GM18508 (cell line): ENCODE measurements around the gene CLEC16A.

Experiments used
- ATAC-seq: cut with Tn5 transposase; IDR thresholded peaks from one replicate; pipeline ENCODE4 v1.9.1; 2021; ENCODE audit warnings: moderate number of reproducible peaks; ENCODE audit not compliant: insufficient read depth, unreplicated experiment

The CLEC16A gene

GRCh38 chr16:11179574-11179973 lies 235.2 kb downstream of the CLEC16A start:
- ATAC-seq, result no peak

- ATAC-seq, result no peak
Measured at GRCh38 chr16:11180489-11180888, 236.1 kb downstream of the CLEC16A start.

- no peak for ATAC-seq
Measured at GRCh38 chr16:11181242-11181898, 237.0 kb downstream of the CLEC16A start.

- ATAC-seq, result no peak
Measured at GRCh38 chr16:11181899-11182279, 237.5 kb downstream of the CLEC16A start.

GRCh38 chr16:11182411-11182810 lies 238.0 kb downstream of the CLEC16A start:
- ATAC-seq, result no peak

- ATAC-seq, result no peak
Measured at GRCh38 chr16:11183035-11183812, 238.9 kb downstream of the CLEC16A start.

GRCh38 chr16:11183951-11184350 lies 239.6 kb downstream of the CLEC16A start:
- no peak for ATAC-seq

- ATAC-seq, result no peak
Measured at GRCh38 chr16:11187522-11188023, 243.2 kb downstream of the CLEC16A start.

GRCh38 chr16:11188801-11189740 lies 244.7 kb downstream of the CLEC16A start:
- no peak for ATAC-seq

- ATAC-seq, result no peak
Measured at GRCh38 chr16:11190588-11191560, 246.5 kb downstream of the CLEC16A start.

GRCh38 chr16:11191665-11192064 lies 247.3 kb downstream of the CLEC16A start:
- no peak for ATAC-seq

GRCh38 chr16:11193494-11193893 lies 249.1 kb downstream of the CLEC16A start:
- no peak for ATAC-seq

GRCh38 chr16:11194913-11195312 lies 250.5 kb downstream of the CLEC16A start:
- no peak for ATAC-seq

- ATAC-seq, result no peak
Measured at GRCh38 chr16:11196286-11196828, 252.0 kb downstream of the CLEC16A start.

GRCh38 chr16:11198375-11198774 lies 254.0 kb downstream of the CLEC16A start:
- no peak for ATAC-seq

GRCh38 chr16:11198828-11199227 lies 254.5 kb downstream of the CLEC16A start:
- ATAC-seq, result no peak

- no peak for ATAC-seq
Measured at GRCh38 chr16:11200592-11200991, 256.2 kb downstream of the CLEC16A start.

- no peak for ATAC-seq
Measured at GRCh38 chr16:11201498-11202259, 257.3 kb downstream of the CLEC16A start.
